HEK293T (cell line): ENCODE measurements around the gene CHAF1A.

Experiments
- CTCF ChIA-PET: fragments of 350-600 bp; formaldehyde crosslinking; extraction: SDS; loops from one replicate; lab custom pipeline; 2021; ENCODE audit warnings: antibody characterized with exemption, inconsistent platforms; lab: Yijun Ruan, JAX
- POLR2A ChIA-PET: fragments of 350-600 bp; formaldehyde crosslinking; extraction: SDS; loops from one replicate; lab custom pipeline; 2020; ENCODE audit warnings: antibody characterized with exemption, inconsistent platforms; lab: Yijun Ruan, JAX
- DNase-seq: peaks from one replicate; pipeline ENCODE4 v3.0.0; 2012; ENCODE audit warnings: mixed read lengths; ENCODE audit errors: extremely low spot score
- ARNT ChIP-seq: fragments of 450-650 bp; IDR thresholded peaks from 2 replicates; pipeline ENCODE4 v1.6.1; 2017; ENCODE audit warnings: mild to moderate bottlenecking
- BHLHE40 ChIP-seq: fragments of 450-650 bp; IDR thresholded peaks from 2 replicates; pipeline ENCODE4 v1.6.1; 2016; ENCODE audit warnings: mild to moderate bottlenecking, moderate library complexity, borderline replicate concordance
- CTBP1 ChIP-seq: fragments of 450-650 bp; IDR thresholded peaks from 2 replicates; pipeline ENCODE4 v1.6.1; 2016; ENCODE audit warnings: borderline replicate concordance
- ELF4 ChIP-seq: fragments of 450-650 bp; IDR thresholded peaks from 2 replicates; pipeline ENCODE4 v1.6.1; 2017; ENCODE audit warnings: antibody characterized with exemption
- FOXA1 ChIP-seq: fragments of 450-650 bp; IDR thresholded peaks from 2 replicates; pipeline ENCODE4 v1.6.1; 2016; ENCODE audit warnings: mild to moderate bottlenecking
- FOXK2 ChIP-seq: fragments of 450-650 bp; IDR thresholded peaks from 2 replicates; pipeline ENCODE4 v1.6.1; 2016; ENCODE audit warnings: mild to moderate bottlenecking
- FOXM1 ChIP-seq: fragments of 450-650 bp; IDR thresholded peaks from 2 replicates; pipeline ENCODE4 v1.6.1; 2017; ENCODE audit warnings: mild to moderate bottlenecking, borderline replicate concordance
- HDGF ChIP-seq: fragments of 450-650 bp; IDR thresholded peaks from 2 replicates; pipeline ENCODE4 v1.6.1; 2017; ENCODE audit warnings: antibody characterized with exemption, borderline replicate concordance
- L3MBTL2 ChIP-seq: fragments of 450-650 bp; conservative IDR thresholded peaks from 2 replicates; pipeline ENCODE4 v1.6.1; 2016; ENCODE audit warnings: mild to moderate bottlenecking
- LEF1 ChIP-seq: fragments of 450-650 bp; IDR thresholded peaks from 2 replicates; pipeline ENCODE4 v1.6.1; 2017; ENCODE audit warnings: mild to moderate bottlenecking, borderline replicate concordance
- NFRKB ChIP-seq: fragments of 450-650 bp; IDR thresholded peaks from 2 replicates; pipeline ENCODE4 v1.6.1; 2016; ENCODE audit warnings: mild to moderate bottlenecking, moderate library complexity
- PKNOX1 ChIP-seq: fragments of 450-650 bp; IDR thresholded peaks from 2 replicates; pipeline ENCODE4 v1.6.1; 2016
- SP1 ChIP-seq: fragments of 450-650 bp; IDR thresholded peaks from 2 replicates; pipeline ENCODE4 v1.6.1; 2017
- SUZ12 ChIP-seq: fragments of 450-650 bp; IDR thresholded peaks from 2 replicates; pipeline ENCODE4 v1.6.1; 2016; ENCODE audit warnings: mild to moderate bottlenecking
- TARDBP ChIP-seq: fragments of 450-650 bp; IDR thresholded peaks from 2 replicates; pipeline ENCODE4 v1.6.1; 2016
- ZNF384 ChIP-seq: fragments of 450-650 bp; IDR thresholded peaks from 2 replicates; pipeline ENCODE4 v1.6.1; 2016

CHAF1A gene

GRCh38 chr19:4386041-4386782 lies 16.2 kb upstream of the CHAF1A start:
- POLR2A ChIA-PET, result interaction anchor here (0.9 kb wide), 2 partner anchors 16 to 44 kb away, joined by 3 read pairs; no protein-coding TSS in a partner anchor
- no peak for TF ChIP-seq CTBP1
- TF ChIP-seq ZNF384, result 0 out of 2 replicates have a peak, but pooled peaks have one; percentile 27
- no peak for DNase-seq
- CTCF ChIA-PET, result no interaction called here

- CTCF ChIA-PET, result interaction anchor here (1.6 kb wide), 1 partner anchor 12 kb away, joined by 4 read pairs; the partner anchor contains the start of gene SH3GL1
- POLR2A ChIA-PET, result no interaction called here
- TF ChIP-seq NFRKB (no peak), FOXA1 (no peak)
- no peak for DNase-seq
Observed at GRCh38 chr19:4388337-4389063, 13.9 kb upstream of the CHAF1A start.

GRCh38 chr19:4389064-4389375 lies 13.4 kb upstream of the CHAF1A start:
- DNase-seq, result no peak
- ChIA-PET POLR2A (no interaction called here), CTCF (no interaction called here)
- no peak for TF ChIP-seq LEF1
- TF ChIP-seq HDGF, result no peak
- TF ChIP-seq CTBP1, result no peak

- TF ChIP-seq BHLHE40, result no peak
- no peak for TF ChIP-seq FOXM1
- POLR2A ChIA-PET, result no interaction called here
- no peak for DNase-seq
Observed at GRCh38 chr19:4389511-4390016, 12.9 kb upstream of the CHAF1A start.

GRCh38 chr19:4390017-4390566 lies 12.3 kb upstream of the CHAF1A start:
- TF ChIP-seq FOXA1 (no peak), SP1 (no peak), BHLHE40 (no peak), ARNT (no peak), LEF1 (no peak), ELF4 (no peak), ZNF384 (no peak), NFRKB (no peak), FOXM1 (no peak), SUZ12 (no peak), CTBP1 (no peak), L3MBTL2 (no peak), FOXK2 (no peak)
- no peak for DNase-seq
- POLR2A ChIA-PET, result interaction anchor here (1.2 kb wide), 1 partner anchor 47 kb away, joined by 3 read pairs; no protein-coding TSS in a partner anchor
- CTCF ChIA-PET, result interaction anchor here (1.0 kb wide), 1 partner anchor 38 kb away, joined by 4 read pairs; no protein-coding TSS in a partner anchor

More at GRCh38 chr19:4389511-4390016, 12.9 kb upstream of the CHAF1A start:
- CTCF ChIA-PET, result no interaction called here

- CTCF ChIA-PET, result interaction anchor here (1.0 to 1.5 kb wide), 2 partner anchors 9 to 39 kb away, joined by 4 read pairs; partner anchors contain the start of gene SH3GL1
- DNase-seq, result peak; percentile 34
- TF ChIP-seq ZNF384 (no peak), NFRKB (no peak), CTBP1 (no peak), FOXA1 (no peak), PKNOX1 (no peak), L3MBTL2 (no peak), ELF4 (no peak), SUZ12 (no peak), HDGF (no peak), TARDBP (no peak), BHLHE40 (no peak), FOXK2 (no peak), ARNT (no peak), LEF1 (no peak), SP1 (no peak), FOXM1 (no peak)
- POLR2A ChIA-PET, result interaction anchor here (1.0 to 1.2 kb wide), 3 partner anchors 27 to 48 kb away, joined by 3 to 4 read pairs (median 3); no protein-coding TSS in a partner anchor
Observed at GRCh38 chr19:4390567-4391305, 11.7 kb upstream of the CHAF1A start.
